GM21423 (cell line): ENCODE results near the gene TBL1X.
"Not testable (repeated sequence)": the region's sequence is repeated elsewhere in the genome, so short reads cannot be mapped to it uniquely, and the experiment has no call there.

Experiments used
- ATAC-seq: cut with Tn5 transposase; IDR thresholded peaks from one replicate; pipeline ENCODE4 v1.9.1; 2021; ENCODE audit warnings: mild to moderate bottlenecking, moderate library complexity; ENCODE audit not compliant: unreplicated experiment

The TBL1X gene

GRCh38 chrX:9458516-9459078 is 6.3 kb upstream of the TBL1X start:
- ATAC-seq, result no peak

- ATAC-seq, result no peak
Observed at GRCh38 chrX:9459186-9459748, 5.6 kb upstream of the TBL1X start.

- no peak for ATAC-seq
Observed at GRCh38 chrX:9461087-9461486, 3.8 kb upstream of the TBL1X start.

- ATAC-seq, result no peak
Observed at GRCh38 chrX:9462456-9462855, 2.4 kb upstream of the TBL1X start.

- peak; percentile 16 for ATAC-seq
Observed at GRCh38 chrX:9465380-9466123, 694 bp downstream of the TBL1X start.

- ATAC-seq, result no peak
Observed at GRCh38 chrX:9466124-9466495, 1.3 kb downstream of the TBL1X start.

GRCh38 chrX:9466736-9467135 is 1.9 kb downstream of the TBL1X start:
- no peak for ATAC-seq

- ATAC-seq, result no peak
Observed at GRCh38 chrX:9467146-9467545, 2.3 kb downstream of the TBL1X start.

- ATAC-seq, result no peak
Observed at GRCh38 chrX:9467751-9468150, 2.9 kb downstream of the TBL1X start.

- no peak for ATAC-seq
Observed at GRCh38 chrX:9471571-9471985, 6.7 kb downstream of the TBL1X start.

- no peak for ATAC-seq
Observed at GRCh38 chrX:9473708-9474107, 8.8 kb downstream of the TBL1X start.

GRCh38 chrX:9475417-9475816 is 10.6 kb downstream of the TBL1X start:
- not testable (repeated sequence) for ATAC-seq

GRCh38 chrX:9475984-9476383 is 11.1 kb downstream of the TBL1X start:
- ATAC-seq, result no peak

GRCh38 chrX:9476810-9477575 is 12.1 kb downstream of the TBL1X start:
- no peak for ATAC-seq

GRCh38 chrX:9482408-9482807 is 17.6 kb downstream of the TBL1X start:
- no peak for ATAC-seq

- no peak for ATAC-seq
Observed at GRCh38 chrX:9482837-9483236, 18.0 kb downstream of the TBL1X start.

GRCh38 chrX:9483376-9483775 is 18.5 kb downstream of the TBL1X start:
- ATAC-seq, result no peak

GRCh38 chrX:9486786-9487387 is 22.0 kb downstream of the TBL1X start:
- no peak for ATAC-seq

- no peak for ATAC-seq
Observed at GRCh38 chrX:9488586-9488985, 23.7 kb downstream of the TBL1X start.

GRCh38 chrX:9489234-9489633 is 24.4 kb downstream of the TBL1X start:
- no peak for ATAC-seq

- no peak for ATAC-seq
Observed at GRCh38 chrX:9492901-9493300, 28.0 kb downstream of the TBL1X start.
